GM12872 (cell line): ENCODE data around the gene SLIT3.

Experiments
- TF ChIP-seq, protein P1 (sequence below): IDR thresholded peaks from 3 replicates; pipeline ENCODE4 v1.5.1; 2011; ENCODE audit warnings: low read depth, mild to moderate bottlenecking, low read length, moderate library complexity; ENCODE audit not compliant: insufficient read depth

Gene SLIT3

DNA sequence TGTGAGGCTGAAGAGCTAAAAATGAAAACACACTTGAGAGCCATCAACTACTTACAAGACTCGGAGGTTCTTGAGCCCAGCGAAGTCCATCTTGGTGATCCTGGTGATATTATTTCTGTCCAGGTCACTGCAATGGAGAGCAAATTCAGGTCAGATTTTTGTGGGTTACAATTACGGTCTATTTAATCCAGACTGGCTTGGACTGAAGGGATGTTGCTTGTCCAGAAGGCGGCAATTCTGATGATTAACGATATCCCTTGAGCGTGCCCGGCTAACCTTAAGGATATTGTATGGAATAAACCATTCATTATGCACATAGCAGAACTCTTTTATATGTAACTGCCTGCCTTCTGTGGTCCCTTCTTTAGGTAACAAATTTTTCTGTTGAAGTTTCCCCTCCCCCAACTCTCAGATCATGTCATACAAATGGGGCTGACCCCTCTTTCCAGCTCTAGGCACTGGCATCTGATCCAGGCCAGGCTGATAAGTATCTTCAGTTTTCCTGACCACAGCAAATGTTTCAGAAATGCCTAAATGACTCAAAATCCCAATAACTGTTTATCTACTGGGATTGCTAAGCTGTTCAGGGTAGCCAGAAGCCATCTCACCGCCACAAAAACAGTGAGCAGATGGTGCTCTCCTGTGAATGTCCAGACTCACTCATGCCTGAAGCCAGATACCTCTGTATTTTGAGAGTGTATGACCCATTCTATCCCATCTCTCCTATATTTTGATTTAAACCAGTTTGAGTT lies 49.4 kb downstream of the SLIT3 start:
- TF ChIP-seq, protein P1, sequence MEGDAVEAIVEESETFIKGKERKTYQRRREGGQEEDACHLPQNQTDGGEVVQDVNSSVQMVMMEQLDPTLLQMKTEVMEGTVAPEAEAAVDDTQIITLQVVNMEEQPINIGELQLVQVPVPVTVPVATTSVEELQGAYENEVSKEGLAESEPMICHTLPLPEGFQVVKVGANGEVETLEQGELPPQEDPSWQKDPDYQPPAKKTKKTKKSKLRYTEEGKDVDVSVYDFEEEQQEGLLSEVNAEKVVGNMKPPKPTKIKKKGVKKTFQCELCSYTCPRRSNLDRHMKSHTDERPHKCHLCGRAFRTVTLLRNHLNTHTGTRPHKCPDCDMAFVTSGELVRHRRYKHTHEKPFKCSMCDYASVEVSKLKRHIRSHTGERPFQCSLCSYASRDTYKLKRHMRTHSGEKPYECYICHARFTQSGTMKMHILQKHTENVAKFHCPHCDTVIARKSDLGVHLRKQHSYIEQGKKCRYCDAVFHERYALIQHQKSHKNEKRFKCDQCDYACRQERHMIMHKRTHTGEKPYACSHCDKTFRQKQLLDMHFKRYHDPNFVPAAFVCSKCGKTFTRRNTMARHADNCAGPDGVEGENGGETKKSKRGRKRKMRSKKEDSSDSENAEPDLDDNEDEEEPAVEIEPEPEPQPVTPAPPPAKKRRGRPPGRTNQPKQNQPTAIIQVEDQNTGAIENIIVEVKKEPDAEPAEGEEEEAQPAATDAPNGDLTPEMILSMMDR = no peak

DNA sequence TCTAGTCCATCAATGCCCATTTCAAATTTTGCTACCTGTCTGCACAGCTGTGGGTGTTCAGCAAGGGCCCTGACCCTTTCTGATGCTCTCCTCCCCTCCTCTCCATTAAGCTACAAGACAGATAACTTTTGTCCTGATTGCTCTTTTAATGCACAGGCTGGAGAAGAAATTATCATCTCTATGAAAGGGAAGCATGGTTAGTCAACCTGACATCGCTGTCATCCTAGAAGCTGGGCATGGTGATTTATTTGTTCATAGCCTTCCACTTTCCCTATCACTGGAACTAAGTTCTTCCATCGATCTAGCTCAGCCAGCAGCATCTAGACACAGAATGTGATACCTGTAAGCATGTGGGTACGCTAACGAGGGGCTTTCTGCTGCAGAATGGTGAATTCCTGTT lies 50.1 kb downstream of the SLIT3 start:
- TF ChIP-seq, protein P1 = no peak

DNA sequence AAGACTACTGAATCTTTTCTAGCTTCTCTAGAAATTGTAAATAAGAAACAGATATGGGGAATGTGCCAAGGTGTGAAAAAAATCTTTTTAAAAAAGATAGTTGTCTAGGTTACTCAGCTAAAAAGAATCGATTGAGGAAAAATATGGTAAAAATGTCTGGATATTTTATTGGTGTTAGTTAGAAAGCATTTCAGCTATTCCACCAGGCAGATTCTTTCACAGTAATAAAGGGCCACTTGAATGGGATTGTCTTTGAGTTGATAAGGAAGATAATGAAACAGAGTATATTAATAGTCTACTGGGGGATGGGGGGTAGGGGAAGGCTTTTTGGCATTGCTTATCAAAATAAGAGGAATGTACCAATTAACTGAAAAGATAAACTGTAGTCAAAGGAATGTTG lies 51.9 kb downstream of the SLIT3 start:
- TF ChIP-seq, protein P1 = no peak

DNA sequence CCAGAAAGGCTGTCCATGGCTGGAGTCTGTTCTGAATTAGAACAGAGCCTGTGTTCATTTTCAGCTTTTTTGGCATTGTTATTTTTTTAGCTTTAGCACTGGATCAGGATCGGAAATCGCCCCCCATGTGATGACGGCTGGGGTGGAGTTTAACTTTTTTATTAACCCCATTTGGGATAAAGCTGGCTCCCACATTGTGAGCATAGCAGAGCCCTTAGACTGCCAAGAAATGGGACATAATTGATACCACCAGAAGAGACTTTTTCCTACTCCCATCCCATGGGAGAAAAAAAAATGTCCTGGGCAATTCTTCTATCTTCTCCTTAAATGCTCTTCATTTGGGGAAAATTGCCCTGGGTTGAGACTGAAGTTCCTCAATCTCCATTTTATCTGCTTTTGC lies 52.4 kb downstream of the SLIT3 start:
- TF ChIP-seq, protein P1 = no peak

DNA sequence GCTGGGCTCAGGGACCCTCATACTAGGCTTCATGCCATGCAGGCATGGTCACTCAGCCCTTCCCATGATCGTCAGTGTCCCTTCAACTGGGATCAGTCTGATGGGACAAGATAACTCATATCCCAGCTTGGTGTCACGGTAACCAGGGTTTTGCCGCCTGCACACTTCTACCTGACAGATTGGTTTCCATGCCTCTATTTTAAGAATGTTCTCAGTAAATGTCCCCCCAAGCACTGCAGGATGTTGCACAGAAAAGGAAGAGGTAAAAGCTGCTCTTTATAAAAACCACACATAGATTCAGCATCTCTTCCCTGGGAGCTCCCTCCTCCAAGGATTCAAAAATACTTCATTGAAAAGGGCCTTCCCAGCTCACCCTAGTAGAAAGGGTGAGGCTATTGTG lies 56.1 kb downstream of the SLIT3 start:
- TF ChIP-seq, protein P1 = no peak

DNA sequence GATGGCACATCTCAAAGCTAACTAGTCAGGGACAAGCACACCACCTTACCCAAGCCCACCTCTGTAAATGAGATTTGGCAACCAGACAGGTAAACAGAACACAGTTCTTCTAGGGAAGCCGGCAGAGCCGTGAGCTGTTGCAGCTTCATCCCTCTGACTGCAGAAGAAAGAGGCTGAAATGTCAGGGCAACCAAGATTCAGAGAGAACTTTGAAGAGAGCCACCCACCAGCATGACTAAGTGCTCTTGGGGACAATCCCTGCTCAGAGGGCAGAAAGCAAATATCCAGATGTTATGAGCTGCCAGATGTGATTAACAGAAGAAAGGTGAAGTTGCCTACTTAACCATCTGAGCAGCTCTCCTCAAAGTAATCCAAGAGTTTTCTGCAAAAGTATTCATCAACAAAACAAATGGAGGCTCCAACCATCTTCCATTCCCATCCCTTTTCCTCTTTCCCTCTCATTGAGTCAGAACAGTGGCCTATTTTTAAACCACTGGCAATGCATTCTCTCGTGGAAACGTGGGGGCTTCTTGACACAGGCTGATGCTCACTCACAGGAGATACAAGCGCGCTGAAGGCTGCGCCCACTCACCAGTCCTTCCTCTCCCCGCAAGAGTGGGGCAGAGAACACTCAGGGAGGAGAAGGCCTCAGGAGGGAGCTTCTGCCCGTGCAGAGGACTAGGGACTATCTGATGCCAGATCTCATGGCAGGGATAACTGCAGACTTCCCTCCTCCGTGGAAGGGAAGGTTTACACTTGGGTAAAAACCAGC lies 57.1 kb downstream of the SLIT3 start:
- TF ChIP-seq, protein P1 = no peak

DNA sequence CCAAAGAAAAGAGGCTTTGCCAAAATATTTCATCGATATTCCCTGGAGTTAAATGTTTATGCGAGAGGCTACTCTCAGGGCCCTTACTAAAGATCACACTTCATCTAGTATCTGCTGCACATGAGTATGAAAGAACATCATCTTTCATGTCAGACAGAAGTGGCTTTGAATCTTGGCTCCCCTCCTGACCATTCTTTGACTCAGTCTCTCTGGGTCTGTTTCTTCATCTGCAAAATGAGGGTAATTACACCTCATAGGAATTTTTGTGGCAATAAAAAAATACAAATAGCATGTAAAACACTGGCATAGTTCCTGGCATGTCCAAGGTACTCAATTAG lies 58.1 kb downstream of the SLIT3 start:
- TF ChIP-seq, protein P1 = no peak
